ENCODE data around the gene GFOD1.

The GFOD1 gene

GRCh38 chr6:13380761-13381160 is 106.6 kb downstream of the GFOD1 start:
- no peak for DNase-seq (ENCODE audit: low spot score)

GRCh38 chr6:13378669-13379590 is 108.5 kb downstream of the GFOD1 start:
- DNase-seq (ENCODE audit: low spot score) (no peak), FAIRE-seq (no peak)

More at GRCh38 chr6:13380761-13381160, 106.6 kb downstream of the GFOD1 start:
- FAIRE-seq = no peak

- DNase-seq (ENCODE audit: low spot score) (no peak), FAIRE-seq (no peak)
These were observed 110.2 kb downstream of the GFOD1 start for GRCh38 chr6:13377054-13377758.

GRCh38 chr6:13375360-13375878 is 112.0 kb downstream of the GFOD1 start:
- DNase-seq (ENCODE audit: low spot score) (no peak), FAIRE-seq (no peak)

- no peak for DNase-seq (ENCODE audit: low spot score)
- no peak for FAIRE-seq
These were observed 113.5 kb downstream of the GFOD1 start for GRCh38 chr6:13373919-13374318.

GRCh38 chr6:13373488-13373886 is 113.9 kb downstream of the GFOD1 start:
- no peak for DNase-seq (ENCODE audit: low spot score)
- FAIRE-seq = no peak

GRCh38 chr6:13372688-13373487 is 114.5 kb downstream of the GFOD1 start:
- DNase-seq (ENCODE audit: low spot score) = no peak

GRCh38 chr6:13372076-13372475 is 115.3 kb downstream of the GFOD1 start:
- FAIRE-seq (no peak), DNase-seq (ENCODE audit: low spot score) (no peak)

More at GRCh38 chr6:13372688-13373487, 114.5 kb downstream of the GFOD1 start:
- FAIRE-seq = no peak

- no peak for FAIRE-seq
- no peak for DNase-seq (ENCODE audit: low spot score)
These were observed 115.9 kb downstream of the GFOD1 start for GRCh38 chr6:13371421-13372072.

GRCh38 chr6:13370623-13371022 is 116.8 kb downstream of the GFOD1 start:
- no peak for FAIRE-seq
- no peak for DNase-seq (ENCODE audit: low spot score)

GRCh38 chr6:13369591-13369990 is 117.8 kb downstream of the GFOD1 start:
- no peak for DNase-seq (ENCODE audit: low spot score)
- no peak for FAIRE-seq

GRCh38 chr6:13368731-13369115 is 118.7 kb downstream of the GFOD1 start:
- DNase-seq (ENCODE audit: low spot score) (no peak), FAIRE-seq (no peak)

GRCh38 chr6:13368079-13368730 is 119.2 kb downstream of the GFOD1 start:
- no peak for FAIRE-seq
- DNase-seq (ENCODE audit: low spot score) = no peak

- FAIRE-seq = no peak
- no peak for DNase-seq (ENCODE audit: low spot score)
These were observed 120.0 kb downstream of the GFOD1 start for GRCh38 chr6:13367396-13367795.

GRCh38 chr6:13365320-13365719 is 122.1 kb downstream of the GFOD1 start:
- FAIRE-seq (no peak), DNase-seq (ENCODE audit: low spot score) (no peak)

- DNase-seq (ENCODE audit: low spot score) (no peak), FAIRE-seq (no peak)
These were observed 122.6 kb downstream of the GFOD1 start for GRCh38 chr6:13364842-13365241.

GRCh38 chr6:13362412-13362811 is 125.0 kb downstream of the GFOD1 start:
- DNase-seq (ENCODE audit: low spot score) (no peak), FAIRE-seq (no peak)

GRCh38 chr6:13360671-13361540 is 126.5 kb downstream of the GFOD1 start:
- FAIRE-seq = no peak
- DNase-seq (ENCODE audit: low spot score) = peak; percentile 17

- DNase-seq (ENCODE audit: low spot score) (no peak), FAIRE-seq (no peak)
These were observed 128.1 kb downstream of the GFOD1 start for GRCh38 chr6:13359287-13359686.
